HG02970 (cell line): ENCODE measurements around the gene SBNO1.
"Not testable (repeated sequence)": the region's sequence is repeated elsewhere in the genome, so short reads cannot be mapped to it uniquely, and the experiment has no call there.

Source experiments
- ATAC-seq: cut with Tn5 transposase; IDR thresholded peaks from one replicate; pipeline ENCODE4 v1.9.1; 2021; ENCODE audit warnings: mild to moderate bottlenecking, moderate library complexity, moderate number of reproducible peaks; ENCODE audit not compliant: unreplicated experiment, low FRiP score

The SBNO1 gene

DNA sequence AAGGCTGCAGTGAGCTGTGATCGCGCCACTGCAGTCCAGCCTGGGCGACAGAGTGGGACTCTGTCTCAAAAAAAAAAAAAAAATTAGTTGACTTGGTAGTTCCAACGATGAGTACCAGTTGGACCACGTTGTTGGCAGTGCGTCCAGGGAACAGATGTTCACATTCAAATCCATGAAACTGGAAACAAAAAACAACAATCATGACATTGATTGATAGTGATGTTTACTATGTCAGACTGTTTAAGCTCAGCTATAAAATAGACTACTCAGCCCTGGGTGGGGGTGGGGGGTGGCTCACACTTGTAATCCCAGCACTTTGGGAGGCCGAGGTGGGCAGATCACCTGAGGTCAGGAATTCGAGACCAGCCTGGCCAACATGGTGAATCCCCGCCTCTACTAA, 112.3 kb downstream of the SBNO1 start:
- ATAC-seq, result not testable (repeated sequence)

DNA sequence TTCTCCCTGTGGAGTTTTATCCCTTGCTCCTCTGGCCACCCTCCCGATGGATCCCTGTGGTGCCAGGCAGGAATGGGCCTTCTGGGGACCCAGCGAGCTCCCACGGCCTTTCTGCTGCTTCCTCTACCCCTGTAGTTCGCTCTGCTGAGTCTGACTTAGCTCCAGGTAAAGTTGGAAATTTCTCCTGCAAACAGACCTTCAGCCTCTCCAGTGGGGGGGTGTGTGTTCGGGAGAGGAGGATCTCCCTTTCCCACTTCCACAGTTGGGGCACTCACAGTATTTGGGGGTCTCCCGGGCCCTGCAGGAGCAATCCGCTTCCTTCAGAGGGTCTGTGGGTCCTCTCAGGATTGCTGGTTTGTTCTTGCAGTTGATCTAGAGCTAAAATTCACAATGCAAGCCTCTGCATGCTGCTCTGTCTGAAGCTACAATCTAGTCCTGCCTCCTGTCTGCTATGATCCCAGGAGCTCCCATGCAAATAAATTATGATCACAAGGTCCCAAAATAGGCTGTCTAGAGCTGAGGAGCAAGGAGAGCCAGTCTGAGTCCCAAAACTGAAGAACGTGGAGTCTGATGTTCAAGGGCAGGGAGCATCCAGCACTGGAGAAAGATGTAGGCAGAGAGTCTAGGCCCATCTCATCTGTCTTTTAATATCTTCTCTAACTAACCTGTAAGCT, 113.1 kb downstream of the SBNO1 start:
- ATAC-seq, result no peak

DNA sequence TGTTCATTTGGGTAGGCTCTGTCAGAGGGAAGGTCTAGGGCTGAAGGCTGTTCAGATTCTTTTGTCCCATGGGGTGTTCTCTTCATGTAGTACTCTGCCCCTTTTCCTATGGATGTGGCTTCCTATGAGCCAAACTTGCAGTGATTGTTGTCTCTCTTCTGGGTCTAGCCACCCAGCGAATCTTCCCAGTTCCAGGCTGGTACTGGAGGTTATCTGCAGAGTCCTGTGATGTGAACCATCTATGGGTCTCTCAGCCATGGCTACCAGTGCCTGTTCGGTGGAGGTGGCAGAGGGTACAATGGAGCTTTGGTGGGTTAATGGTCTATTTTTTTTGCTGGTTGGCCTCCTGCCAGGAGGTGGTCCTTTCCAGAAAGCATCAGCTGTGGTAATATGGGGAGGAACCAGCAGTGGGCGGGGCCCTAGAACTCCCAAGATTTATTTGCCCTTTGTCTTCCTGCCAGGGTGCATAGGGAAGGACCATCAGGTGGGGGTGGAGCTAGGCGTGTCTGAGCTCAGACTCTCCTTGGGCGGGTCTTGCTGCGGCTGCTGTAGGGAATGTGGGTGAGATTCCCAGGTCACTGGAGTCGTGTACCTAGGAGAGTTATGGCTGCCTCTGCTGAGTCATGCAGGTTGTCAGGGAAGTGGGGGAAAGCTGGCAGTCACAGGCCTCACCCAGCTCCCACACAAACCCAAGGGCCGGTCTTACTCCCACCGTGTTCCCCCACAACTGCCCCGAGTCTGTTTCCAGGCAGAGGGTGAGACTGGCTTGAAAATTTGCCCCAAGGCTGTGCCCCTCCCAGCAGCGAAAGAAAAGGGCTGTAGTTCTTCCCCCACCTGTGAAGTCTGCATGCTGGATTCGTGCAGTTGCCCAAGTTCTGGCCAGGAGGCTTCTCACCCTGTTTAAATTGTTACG, 113.9 kb downstream of the SBNO1 start:
- ATAC-seq, result no peak

DNA sequence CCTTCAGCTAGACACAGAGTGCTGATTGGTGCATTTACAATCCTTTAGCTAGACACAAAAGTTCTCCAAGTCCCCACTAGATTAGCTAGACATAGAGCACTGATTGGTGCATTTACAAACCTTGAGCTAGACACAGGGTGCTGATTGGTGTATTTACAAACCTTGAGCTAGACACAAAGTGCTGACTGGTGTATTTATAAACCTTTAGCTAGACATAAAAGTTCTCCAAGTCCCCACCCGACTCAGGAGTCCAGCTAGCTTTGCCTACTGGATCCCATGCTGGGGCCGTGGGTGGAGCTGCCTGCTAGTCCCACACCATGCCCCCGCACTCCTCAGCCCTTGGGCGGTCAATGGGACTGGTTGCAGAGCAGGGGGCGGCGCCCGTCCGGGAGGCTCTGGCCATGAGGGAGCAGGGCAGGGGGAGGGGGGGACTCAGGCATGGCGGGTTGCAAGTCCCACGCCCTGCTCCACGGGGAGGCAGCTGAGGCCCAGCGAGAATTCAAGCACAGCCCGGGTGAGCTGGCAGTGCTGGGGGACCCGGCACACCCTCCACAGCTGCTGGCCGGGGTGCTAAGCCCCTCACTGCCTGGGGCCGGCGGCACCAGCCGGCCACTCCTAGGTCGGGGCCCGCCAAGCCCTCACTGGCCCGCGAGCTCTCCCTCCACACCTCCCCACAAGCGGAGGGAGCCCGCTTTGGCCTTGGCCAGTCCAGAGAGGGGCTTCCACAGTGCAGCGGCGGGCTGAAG, 115.5 kb downstream of the SBNO1 start:
- not testable (repeated sequence) for ATAC-seq

DNA sequence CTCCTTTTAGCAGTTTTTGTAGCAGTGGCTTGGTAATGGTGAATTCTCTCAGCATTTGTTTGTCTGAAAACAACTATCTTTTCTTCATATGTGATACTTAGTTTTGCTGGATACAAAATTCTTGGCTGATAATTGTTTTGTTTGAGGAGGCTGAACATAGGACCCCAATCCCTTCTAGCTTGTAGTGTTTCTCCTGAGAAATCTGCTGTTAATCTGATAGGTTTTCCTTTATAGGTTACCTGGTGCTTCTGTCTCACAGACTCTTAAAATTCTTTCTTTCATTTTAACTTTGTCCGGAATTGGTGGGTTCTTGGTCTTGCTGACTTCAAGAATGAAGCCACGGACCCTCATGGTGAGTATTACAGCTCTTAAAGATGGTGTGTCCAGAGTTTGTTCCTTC, 116.5 kb downstream of the SBNO1 start:
- ATAC-seq, result not testable (repeated sequence)

DNA sequence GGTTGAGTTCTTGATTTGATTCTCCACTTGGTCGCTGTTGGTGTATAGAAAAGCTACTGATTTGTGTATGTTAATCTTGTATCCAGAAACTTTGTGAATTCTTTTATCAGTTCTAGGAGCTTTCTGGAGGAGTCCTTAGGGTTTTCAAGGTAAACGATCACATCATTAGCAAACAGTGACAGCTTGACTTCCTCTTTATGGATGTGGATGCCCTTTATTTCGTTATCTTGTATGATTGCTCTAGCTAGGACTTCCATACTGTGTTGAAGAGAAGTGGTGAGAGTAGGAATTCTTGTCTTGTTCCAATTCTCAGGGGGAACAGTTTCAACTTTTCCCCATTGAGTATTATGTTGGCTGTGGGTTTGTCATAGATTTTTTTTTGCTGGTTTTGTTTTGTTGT, 119.0 kb downstream of the SBNO1 start:
- ATAC-seq, result no peak

DNA sequence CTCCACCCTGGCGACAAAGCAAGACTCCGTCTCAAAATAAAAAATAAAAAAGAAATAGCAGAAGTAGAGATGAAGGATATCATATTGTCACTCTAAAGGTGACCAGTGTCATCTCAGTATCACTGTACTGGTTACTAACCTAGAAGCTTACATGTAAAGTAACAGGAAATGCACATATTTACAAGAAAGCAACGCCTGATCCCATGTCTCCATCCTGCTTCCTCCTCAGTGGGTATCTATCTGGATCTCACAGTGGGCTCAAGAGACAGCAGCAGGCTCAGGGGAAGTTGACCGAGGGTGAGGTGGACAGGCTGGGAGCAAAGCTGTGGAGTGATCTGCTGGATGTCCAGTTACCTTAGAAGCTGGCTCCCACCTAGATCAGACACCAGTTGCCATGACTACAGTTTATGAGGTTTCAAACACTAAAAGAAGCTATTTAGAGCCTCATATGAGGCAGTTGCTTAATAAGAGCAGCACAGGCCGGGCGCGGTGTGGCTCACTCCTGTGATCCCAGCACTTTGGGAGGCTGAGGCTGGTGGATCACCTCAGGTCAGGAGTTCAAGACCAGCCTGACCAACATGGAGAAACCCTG, 120.9 kb downstream of the SBNO1 start:
- no peak for ATAC-seq

DNA sequence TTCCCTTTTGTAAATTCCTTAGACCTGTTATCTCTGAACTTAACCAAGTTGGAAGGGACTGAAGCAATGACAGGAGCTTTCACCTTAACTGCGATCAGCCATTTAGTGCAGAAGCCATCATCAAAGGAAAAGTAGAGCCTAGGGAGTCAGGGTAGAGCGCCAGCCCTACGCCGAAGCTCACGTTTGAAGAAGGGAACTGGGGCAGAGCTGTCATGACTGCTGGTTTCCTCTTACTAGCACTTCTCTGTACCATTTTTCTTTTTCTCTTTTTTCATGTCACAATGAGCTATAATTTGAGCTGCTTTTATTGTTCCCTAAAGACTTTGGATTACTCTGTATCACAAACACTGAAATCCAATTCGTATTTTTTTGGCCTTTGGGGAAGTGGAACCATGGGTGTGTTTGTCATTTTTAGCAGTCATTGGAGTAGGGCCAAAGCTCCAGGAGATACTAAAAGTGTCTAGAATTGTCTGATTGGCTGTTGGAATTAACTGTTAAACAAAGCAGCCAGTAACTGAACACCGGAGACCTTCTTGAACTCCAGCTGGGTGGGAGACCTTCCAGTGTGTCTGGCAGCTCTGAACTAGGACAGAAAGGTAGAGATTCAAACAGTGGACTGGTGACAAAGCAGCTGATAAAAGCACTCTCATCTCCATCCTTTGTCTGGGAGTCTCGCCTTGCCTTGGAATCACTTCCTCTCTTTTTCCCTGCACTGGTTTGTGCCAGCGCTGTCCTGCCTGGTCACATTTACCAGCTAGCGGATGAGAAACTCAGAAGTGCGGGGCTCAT, 122.3 kb downstream of the SBNO1 start:
- ATAC-seq, result no peak
